ENCODE measurements around the gene CDK11B.
"Not testable (repeated sequence)": the region's sequence is repeated elsewhere in the genome, so short reads cannot be mapped to it uniquely, and the experiment has no call there.

The CDK11B gene

DNA sequence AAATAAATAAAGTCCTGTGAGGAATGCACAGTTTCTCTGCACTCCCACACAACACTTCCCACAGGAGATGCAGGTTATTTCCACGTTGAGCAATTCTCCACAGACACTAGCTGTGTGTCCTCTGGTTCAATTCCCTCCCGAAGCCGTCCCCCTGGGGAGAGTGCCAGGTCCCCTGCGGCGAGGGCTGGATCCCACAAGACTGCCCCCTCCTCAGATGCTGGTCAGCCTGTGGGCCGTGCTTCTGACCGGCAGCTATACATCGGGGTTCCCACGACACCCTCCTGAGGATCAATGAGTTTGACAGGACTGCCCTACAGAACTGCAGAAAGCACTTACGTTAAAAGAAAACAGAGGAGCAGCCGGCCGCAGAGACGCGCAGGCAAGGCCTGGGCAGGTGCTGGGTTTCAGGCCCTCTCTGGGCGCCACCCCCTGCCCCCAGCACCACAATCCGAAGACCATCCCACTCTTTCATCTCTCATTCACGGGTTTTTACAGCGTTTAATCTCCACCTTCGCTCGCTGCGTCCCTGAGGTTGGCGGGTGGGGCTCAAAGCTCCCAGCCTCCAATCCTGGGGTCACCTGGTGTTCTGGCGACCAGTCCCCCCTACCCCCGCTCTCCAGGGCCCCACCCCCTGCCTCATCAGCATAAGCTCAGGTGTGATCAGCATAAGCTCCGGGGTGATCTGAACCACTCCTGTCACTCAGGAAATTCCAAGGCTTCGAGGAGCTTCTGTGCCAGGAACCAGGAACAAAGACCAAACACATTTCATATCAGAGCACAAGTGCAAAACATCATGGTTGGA, 24.5 kb upstream of the CDK11B start:
- no peak for DNase-seq (ENCODE audit: low read depth)

GRCh38 chr1:1680912-1681273, 22.1 kb upstream of the CDK11B start:
- no peak for DNase-seq (ENCODE audit: low read depth)

- no peak for DNase-seq (ENCODE audit: low read depth)
Observed at GRCh38 chr1:1680031-1680911, 21.5 kb upstream of the CDK11B start.

DNA sequence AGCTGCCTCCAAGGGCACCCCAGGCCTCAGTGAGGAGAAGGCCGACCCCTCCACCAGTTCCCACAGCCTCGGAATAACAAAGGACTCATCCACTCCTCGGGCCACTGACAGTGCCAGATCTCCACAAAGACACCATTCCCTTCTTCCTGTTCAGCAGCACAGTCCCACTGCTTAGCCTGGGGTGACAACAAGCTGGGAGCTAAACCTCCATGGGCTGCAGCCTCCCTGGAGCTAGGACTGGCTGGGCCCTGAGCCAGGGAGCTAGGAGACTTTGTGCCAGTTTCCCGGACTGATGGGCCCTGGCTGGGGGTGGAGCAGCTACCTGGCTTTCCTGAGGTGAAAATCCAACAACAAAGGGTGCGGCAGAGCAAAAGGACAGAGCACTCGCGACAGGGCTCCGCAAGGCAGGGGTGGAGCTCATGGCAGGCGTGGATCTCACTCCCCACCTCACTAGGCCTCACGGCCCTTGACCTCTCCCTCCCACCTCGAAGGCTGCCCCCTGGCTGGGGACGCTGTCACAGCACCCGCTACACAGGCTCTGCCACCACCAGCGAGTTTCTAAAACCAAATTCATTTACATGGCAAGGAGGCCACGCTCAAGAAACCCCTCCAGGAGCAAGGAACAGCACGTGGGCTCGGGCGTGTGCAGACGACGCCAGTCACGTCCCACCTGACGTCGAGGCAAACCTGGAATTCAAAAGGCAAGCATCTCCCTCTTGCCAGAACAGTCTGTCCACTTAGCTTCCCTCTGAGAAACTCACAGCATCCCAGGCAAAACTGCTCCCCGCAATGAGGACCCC, 20.0 kb upstream of the CDK11B start:
- DNase-seq (ENCODE audit: low read depth): no peak

DNA sequence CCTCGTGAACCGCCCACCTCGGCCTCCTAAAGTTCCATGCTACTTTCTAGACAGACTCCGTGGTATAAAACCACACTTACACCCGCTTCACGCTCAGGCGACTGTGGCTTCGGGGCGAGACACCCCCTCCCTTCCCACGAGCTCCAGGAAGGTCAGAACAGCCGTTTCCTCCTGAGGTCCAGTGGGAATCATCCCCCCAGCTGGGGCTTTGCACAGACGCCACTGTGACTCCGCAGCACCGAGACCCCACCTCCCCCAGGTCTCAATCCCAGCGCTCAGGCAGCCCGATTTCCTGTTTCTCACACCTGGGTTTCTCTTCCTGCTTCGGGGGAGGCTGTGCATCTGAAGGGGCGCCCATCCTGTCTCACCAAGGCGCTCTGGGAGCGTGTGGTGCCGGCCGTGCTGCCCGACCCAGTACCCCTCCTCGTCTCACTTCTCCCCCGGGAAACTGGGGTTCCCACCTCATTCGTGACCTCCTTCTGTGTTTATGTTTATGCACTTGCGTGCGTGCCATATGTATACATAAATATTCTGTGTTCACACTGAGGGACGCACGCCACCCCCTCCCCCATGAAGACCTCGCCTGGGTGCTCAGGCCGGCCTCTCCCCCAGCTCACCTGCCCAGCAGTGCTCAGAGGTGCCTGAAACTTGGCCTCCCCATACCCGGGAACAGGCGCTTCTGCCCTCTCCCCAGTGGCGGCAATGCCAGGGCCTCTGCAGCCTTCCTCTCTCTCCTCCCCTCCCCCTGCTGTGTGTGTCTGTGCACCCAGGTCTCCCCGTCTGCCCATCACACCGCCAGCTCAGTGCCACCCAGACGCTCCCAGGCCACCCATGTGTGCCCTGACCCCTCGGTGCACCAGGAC, 19.1 kb upstream of the CDK11B start:
- no peak for DNase-seq (ENCODE audit: low read depth)

- not testable (repeated sequence) for DNase-seq (ENCODE audit: low read depth)
Observed at GRCh38 chr1:1676087-1676486, 17.3 kb upstream of the CDK11B start.

DNA sequence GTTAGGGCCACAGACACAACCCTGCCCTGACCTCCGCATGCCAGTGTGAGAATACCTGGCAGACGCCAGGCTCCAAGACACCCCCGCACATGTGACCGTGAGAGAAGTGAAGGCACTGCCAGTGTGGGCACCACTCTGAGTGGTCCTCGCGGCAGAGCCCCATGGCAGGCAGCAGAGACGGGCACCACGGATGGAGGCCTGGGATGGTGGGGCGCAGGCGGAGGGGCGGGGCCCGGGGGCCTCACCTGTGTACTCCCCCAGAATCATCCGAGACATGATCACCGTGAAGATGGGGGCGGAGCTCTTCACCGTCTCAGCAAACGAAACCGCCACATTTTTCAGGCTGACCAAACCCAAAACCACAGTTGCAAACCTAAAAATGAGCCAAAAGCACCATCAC, 16.4 kb upstream of the CDK11B start:
- not testable (repeated sequence) for DNase-seq (ENCODE audit: low read depth)

GRCh38 chr1:1674806-1675205, 16.0 kb upstream of the CDK11B start:
- not testable (repeated sequence) for DNase-seq (ENCODE audit: low read depth)

DNA sequence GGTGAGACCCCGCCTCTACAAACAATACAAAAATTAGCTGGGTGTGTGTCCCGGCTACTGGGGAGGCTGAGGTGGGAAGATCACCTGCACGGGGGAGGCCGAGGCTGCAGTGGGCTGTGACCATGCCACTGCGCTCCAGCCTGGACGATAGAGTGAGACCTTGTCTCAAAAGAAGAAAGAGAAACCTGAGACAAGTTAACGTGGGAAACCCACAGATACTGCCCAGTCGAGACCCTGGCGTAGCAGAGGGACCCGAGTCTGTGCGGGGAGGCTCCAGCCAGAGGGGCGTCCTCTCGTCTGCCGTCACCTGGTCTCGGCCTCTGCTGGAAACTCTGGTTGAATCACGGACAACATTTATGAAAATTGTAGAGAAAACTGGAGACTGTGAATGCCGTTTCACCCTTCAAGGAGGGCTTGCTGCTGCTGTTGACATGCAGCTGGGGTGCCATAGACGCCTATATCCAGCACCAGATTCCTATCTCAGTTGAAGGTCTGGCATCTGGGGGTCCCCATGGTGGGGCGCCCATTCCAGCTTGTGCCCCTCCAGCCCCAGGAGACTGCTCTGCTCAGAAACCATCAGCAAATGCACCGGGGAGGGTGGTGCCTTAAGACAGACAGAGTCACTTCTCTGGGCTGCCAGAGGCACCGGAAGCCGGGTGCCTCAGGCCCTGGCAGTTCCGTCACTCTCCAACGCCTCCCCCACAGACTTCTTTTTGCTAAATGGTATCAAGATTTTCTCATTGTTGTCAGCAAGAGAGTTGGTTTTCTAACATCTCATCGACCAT, 13.6 kb upstream of the CDK11B start:
- DNase-seq (ENCODE audit: low read depth): no peak

DNA sequence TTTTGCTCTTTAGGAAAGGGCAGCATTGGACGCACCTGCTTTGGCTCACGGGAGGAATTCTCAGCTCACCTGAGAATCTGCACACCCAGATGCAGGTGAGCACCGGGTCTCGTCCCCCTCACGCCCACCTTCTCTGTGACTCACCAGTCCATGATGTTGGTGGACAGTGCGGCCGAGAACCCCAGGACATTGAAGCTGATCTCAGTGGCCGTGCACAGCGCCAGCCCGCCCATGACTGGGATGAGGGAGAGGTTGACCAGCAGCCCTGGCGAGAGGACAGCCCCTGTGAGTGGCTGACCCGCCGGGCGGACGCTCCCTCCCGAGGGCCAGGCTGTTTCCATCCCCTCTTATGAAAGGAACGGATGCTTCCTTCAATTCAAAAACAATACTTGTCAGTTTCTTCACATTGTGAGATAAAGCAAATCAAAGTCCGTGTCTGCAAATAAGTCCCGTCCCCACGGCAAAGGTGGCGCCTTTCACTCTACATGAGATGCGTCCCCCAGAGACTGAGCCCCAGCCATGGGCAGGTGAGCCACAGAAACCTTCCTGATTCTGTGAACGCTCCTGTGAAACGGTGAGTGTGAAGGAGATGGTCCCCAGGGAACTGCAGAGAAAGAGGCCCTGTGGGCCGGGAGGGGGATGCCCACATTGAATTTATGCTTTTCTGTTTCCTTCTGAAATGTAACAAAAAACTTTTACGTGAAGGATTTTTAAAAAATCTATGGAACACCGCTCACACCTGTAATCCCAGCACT, 12.7 kb upstream of the CDK11B start:
- no peak for DNase-seq (ENCODE audit: low read depth)

GRCh38 chr1:1670866-1671265, 12.1 kb upstream of the CDK11B start:
- DNase-seq (ENCODE audit: low read depth): no peak

- DNase-seq (ENCODE audit: low read depth): no peak
Observed at GRCh38 chr1:1669468-1670440, 10.9 kb upstream of the CDK11B start.

DNA sequence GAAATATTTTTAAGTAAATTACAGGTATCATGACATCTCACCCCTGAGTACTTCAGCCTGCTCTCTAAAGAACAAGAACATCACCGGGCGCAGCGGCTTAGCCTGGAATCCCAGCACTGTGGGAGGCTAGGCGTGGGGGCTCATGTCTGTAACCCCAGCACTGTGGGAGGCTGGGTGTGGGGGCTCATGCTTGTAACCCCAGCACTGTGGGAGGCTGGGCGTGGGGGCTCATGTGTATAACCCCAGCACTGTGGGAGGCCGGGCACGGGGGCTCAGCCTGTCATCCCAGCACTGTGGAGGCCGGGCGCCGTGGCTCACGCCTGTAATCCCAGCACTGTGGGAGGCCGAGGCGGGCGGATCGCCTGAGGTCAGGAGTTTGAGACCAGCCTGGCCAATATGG, 7.7 kb upstream of the CDK11B start:
- no peak for DNase-seq (ENCODE audit: low read depth)

DNA sequence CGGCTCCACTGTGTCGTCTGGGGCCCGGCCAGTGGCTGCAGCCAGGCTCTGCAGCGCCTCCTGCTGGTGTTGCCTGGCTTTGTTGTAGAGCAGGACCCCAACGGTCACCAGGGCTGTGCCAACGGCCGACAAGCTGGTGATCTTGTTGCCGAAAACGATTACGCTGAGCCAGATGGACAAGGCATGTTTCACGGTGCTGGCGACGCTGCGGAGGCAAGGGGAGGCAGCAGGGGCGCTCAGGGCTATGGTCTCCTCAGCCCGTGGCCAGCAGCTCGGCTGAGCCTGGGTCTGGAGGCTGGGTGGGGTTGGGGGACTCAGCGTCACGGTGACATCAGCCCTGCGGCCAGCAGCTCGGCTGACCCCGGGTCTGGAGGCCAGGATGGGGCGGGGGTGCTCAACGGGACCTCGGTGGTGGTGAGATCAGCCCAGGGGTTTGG, 7.0 kb upstream of the CDK11B start:
- DNase-seq (ENCODE audit: low read depth): no peak

- no peak for DNase-seq (ENCODE audit: low read depth)
Observed at GRCh38 chr1:1664941-1665814, 6.4 kb upstream of the CDK11B start.

GRCh38 chr1:1664318-1664717, 5.5 kb upstream of the CDK11B start:
- not testable (repeated sequence) for DNase-seq (ENCODE audit: low read depth)

DNA sequence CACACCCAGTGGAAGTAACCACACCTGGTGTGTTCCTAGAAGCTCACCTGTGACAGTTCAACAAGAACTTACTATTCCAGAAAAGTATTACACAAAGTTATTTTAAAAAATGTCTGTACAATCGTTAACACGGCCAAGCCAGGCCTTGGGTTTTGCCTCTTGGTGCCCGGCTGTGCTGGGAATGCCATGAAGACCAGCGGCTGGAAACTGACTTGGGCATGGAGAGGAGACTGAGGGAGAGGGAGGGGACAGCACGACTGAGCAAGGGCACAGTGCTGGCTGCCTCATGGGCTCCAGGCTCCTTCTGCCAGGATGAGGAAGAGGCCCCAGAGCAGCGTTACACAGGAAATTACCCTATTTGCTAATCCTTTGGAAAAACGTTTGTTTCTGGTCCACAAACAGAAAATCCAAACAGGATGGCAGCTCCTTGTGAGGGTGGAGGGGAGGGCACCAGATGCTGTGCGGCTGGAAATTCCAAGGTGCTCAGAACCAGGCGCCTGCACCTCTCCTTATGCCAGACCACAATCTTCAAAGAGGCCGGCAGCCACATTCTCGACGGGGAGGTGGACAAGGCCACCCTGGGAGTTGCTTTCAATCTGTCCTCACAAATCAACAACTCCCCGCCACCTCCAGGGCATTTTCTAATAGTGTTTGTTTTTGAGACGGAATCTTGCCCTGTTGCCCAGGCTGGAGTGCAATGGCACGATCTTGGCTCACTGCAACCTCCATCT, 4.2 kb upstream of the CDK11B start:
- DNase-seq (ENCODE audit: low read depth): not testable (repeated sequence)
